ENCODE data around the gene RTP3.
"Not testable (repeated sequence)": the region's sequence is repeated elsewhere in the genome, so short reads cannot be mapped to it uniquely, and the experiment has no call there.

RTP3 gene

GRCh38 chr3:46484911-46485778 is 12.6 kb upstream of the RTP3 start:
- Histone ChIP-seq H3K4me3 (ENCODE audit: low read length) (no peak overlapping the region), H3K36me3 (ENCODE audit: control insufficient read depth, low read depth, low read length) (no peaks in the 10 kb centered on the region), H3K4me1 (ENCODE audit: control insufficient read depth, low read depth, low read length) (no peaks in the 10 kb centered on the region), H3K9me3 (ENCODE audit: control insufficient read depth, low read depth, low read length) (no peaks in the 10 kb centered on the region), H3K9ac (ENCODE audit: low read length) (no peak overlapping the region), H3K27ac (ENCODE audit: low read length) (no peak overlapping the region), H3K27me3 (ENCODE audit: control insufficient read depth, insufficient read depth, low read length) (no peaks in the 10 kb centered on the region)

- Histone ChIP-seq H3K4me3 (ENCODE audit: low read length) (no peak overlapping the region), H3K4me1 (ENCODE audit: control insufficient read depth, low read depth, low read length) (no peaks in the 10 kb centered on the region), H3K27me3 (ENCODE audit: control insufficient read depth, insufficient read depth, low read length) (no peaks in the 10 kb centered on the region), H3K9me3 (ENCODE audit: control insufficient read depth, low read depth, low read length) (no peaks in the 10 kb centered on the region), H3K36me3 (ENCODE audit: control insufficient read depth, low read depth, low read length) (no peaks in the 10 kb centered on the region), H3K27ac (ENCODE audit: low read length) (no peak overlapping the region), H3K9ac (ENCODE audit: low read length) (no peak overlapping the region)
Measured at GRCh38 chr3:46485779-46486175, 12.0 kb upstream of the RTP3 start.

GRCh38 chr3:46488735-46489361 is 8.9 kb upstream of the RTP3 start:
- Histone ChIP-seq H3K36me3 (ENCODE audit: control insufficient read depth, low read depth, low read length) (no peaks in the 10 kb centered on the region), H3K4me1 (ENCODE audit: control insufficient read depth, low read depth, low read length) (no peaks in the 10 kb centered on the region), H3K27me3 (ENCODE audit: control insufficient read depth, insufficient read depth, low read length) (no peaks in the 10 kb centered on the region), H3K4me3 (ENCODE audit: low read length) (no peak overlapping the region), H3K27ac (ENCODE audit: low read length) (no peak overlapping the region), H3K9me3 (ENCODE audit: control insufficient read depth, low read depth, low read length) (no peaks in the 10 kb centered on the region), H3K9ac (ENCODE audit: low read length) (no peak overlapping the region)

GRCh38 chr3:46489381-46489780 is 8.4 kb upstream of the RTP3 start:
- Histone ChIP-seq H3K4me1 (ENCODE audit: control insufficient read depth, low read depth, low read length) (no peaks in the 10 kb centered on the region), H3K4me3 (ENCODE audit: low read length) (no peak overlapping the region), H3K27me3 (ENCODE audit: control insufficient read depth, insufficient read depth, low read length) (no peaks in the 10 kb centered on the region), H3K9me3 (ENCODE audit: control insufficient read depth, low read depth, low read length) (no peaks in the 10 kb centered on the region), H3K36me3 (ENCODE audit: control insufficient read depth, low read depth, low read length) (no peaks in the 10 kb centered on the region), H3K27ac (ENCODE audit: low read length) (no peak overlapping the region), H3K9ac (ENCODE audit: low read length) (no peak overlapping the region)

- no peak overlapping the region for H3K9ac ChIP-seq (ENCODE audit: low read length)
- H3K4me1 ChIP-seq (ENCODE audit: control insufficient read depth, low read depth, low read length): no peaks in the 10 kb centered on the region
Measured at GRCh38 chr3:46489875-46490274, 7.9 kb upstream of the RTP3 start.

GRCh38 chr3:46490338-46491084 is 7.3 kb upstream of the RTP3 start:
- no peaks in the 10 kb centered on the region for H3K27me3 ChIP-seq (ENCODE audit: control insufficient read depth, insufficient read depth, low read length)
- no peak overlapping the region for H3K9ac ChIP-seq (ENCODE audit: low read length)
- H3K4me1 ChIP-seq (ENCODE audit: control insufficient read depth, low read depth, low read length): no peaks in the 10 kb centered on the region
- no peak overlapping the region for H3K4me3 ChIP-seq (ENCODE audit: low read length)
- H3K9me3 ChIP-seq (ENCODE audit: control insufficient read depth, low read depth, low read length): no peaks in the 10 kb centered on the region
- H3K36me3 ChIP-seq (ENCODE audit: control insufficient read depth, low read depth, low read length): no peaks in the 10 kb centered on the region
- no peak overlapping the region for H3K27ac ChIP-seq (ENCODE audit: low read length)

More at GRCh38 chr3:46489875-46490274, 7.9 kb upstream of the RTP3 start:
- Histone ChIP-seq H3K27me3 (ENCODE audit: control insufficient read depth, insufficient read depth, low read length) (no peaks in the 10 kb centered on the region), H3K9me3 (ENCODE audit: control insufficient read depth, low read depth, low read length) (no peaks in the 10 kb centered on the region), H3K4me3 (ENCODE audit: low read length) (no peak overlapping the region), H3K36me3 (ENCODE audit: control insufficient read depth, low read depth, low read length) (no peaks in the 10 kb centered on the region), H3K27ac (ENCODE audit: low read length) (no peak overlapping the region)

- Histone ChIP-seq H3K9ac (ENCODE audit: low read length) (no peak overlapping the region), H3K9me3 (ENCODE audit: control insufficient read depth, low read depth, low read length) (no peaks in the 10 kb centered on the region), H3K36me3 (ENCODE audit: control insufficient read depth, low read depth, low read length) (no peaks in the 10 kb centered on the region), H3K27ac (ENCODE audit: low read length) (no peak overlapping the region), H3K4me3 (ENCODE audit: low read length) (no peak overlapping the region), H3K27me3 (ENCODE audit: control insufficient read depth, insufficient read depth, low read length) (no peaks in the 10 kb centered on the region), H3K4me1 (ENCODE audit: control insufficient read depth, low read depth, low read length) (no peaks in the 10 kb centered on the region)
Measured at GRCh38 chr3:46491089-46492070, 6.4 kb upstream of the RTP3 start.

- no peaks in the 10 kb centered on the region for H3K27me3 ChIP-seq (ENCODE audit: control insufficient read depth, insufficient read depth, low read length)
- no peaks in the 10 kb centered on the region for H3K4me1 ChIP-seq (ENCODE audit: control insufficient read depth, low read depth, low read length)
- no peak overlapping the region for H3K27ac ChIP-seq (ENCODE audit: low read length)
- H3K9ac ChIP-seq (ENCODE audit: low read length): no peak overlapping the region
- H3K4me3 ChIP-seq (ENCODE audit: low read length): no peak overlapping the region
- no peaks in the 10 kb centered on the region for H3K36me3 ChIP-seq (ENCODE audit: control insufficient read depth, low read depth, low read length)
- H3K9me3 ChIP-seq (ENCODE audit: control insufficient read depth, low read depth, low read length): no peaks in the 10 kb centered on the region
Measured at GRCh38 chr3:46492890-46493547, 4.8 kb upstream of the RTP3 start.

GRCh38 chr3:46494491-46494890 is 3.3 kb upstream of the RTP3 start:
- H3K4me1 ChIP-seq (ENCODE audit: control insufficient read depth, low read depth, low read length); H3K9ac ChIP-seq (ENCODE audit: low read length); H3K9me3 ChIP-seq (ENCODE audit: control insufficient read depth, low read depth, low read length); H3K4me3 ChIP-seq (ENCODE audit: low read length); H3K36me3 ChIP-seq (ENCODE audit: control insufficient read depth, low read depth, low read length); H3K27ac ChIP-seq (ENCODE audit: low read length); H3K27me3 ChIP-seq (ENCODE audit: control insufficient read depth, insufficient read depth, low read length): not testable (repeated sequence)

GRCh38 chr3:46495901-46496456 is 1.8 kb upstream of the RTP3 start:
- H3K27me3 ChIP-seq (ENCODE audit: control insufficient read depth, insufficient read depth, low read length): no peaks in the 10 kb centered on the region
- no peak overlapping the region for H3K9ac ChIP-seq (ENCODE audit: low read length)
- no peaks in the 10 kb centered on the region for H3K36me3 ChIP-seq (ENCODE audit: control insufficient read depth, low read depth, low read length)
- no peaks in the 10 kb centered on the region for H3K4me1 ChIP-seq (ENCODE audit: control insufficient read depth, low read depth, low read length)
- no peaks in the 10 kb centered on the region for H3K9me3 ChIP-seq (ENCODE audit: control insufficient read depth, low read depth, low read length)
- H3K27ac ChIP-seq (ENCODE audit: low read length): no peak overlapping the region
- H3K4me3 ChIP-seq (ENCODE audit: low read length): no peak overlapping the region
